Smooth muscle cell (in vitro differentiated cells): ENCODE measurements around the gene MED26. TPM values are rescaled to one million over a fixed set of nuclear protein-coding genes. Genes with fewer than 3 reads are reported as not detected.

Experiments used
- DNase-seq: peaks from one replicate; lab custom pipeline; 2025; ENCODE audit not compliant: unreplicated experiment; lab: John Stamatoyannopoulos, UW
- H2AFZ ChIP-seq: fragments of 200-600 bp; sonication (generic); 2 replicates; pipeline ENCODE4 v1.6.0; 2016; ENCODE audit warnings: antibody characterized with exemption, low read depth, mild to moderate bottlenecking
- H3F3A ChIP-seq: fragments of 200-600 bp; sonication (generic); 2 replicates; pipeline ENCODE4 v1.6.0; 2017; ENCODE audit warnings: antibody characterized with exemption, low read depth
- H3K27ac ChIP-seq: fragments of 200-600 bp; sonication (generic); 2 replicates; pipeline ENCODE4 v1.5.1; 2016; ENCODE audit warnings: low read depth, mild to moderate bottlenecking
- H3K27me3 ChIP-seq: fragments of 200-600 bp; sonication (generic); 2 replicates; pipeline ENCODE4 v1.6.1; 2016; ENCODE audit warnings: low read depth, mild to moderate bottlenecking
- H3K36me3 ChIP-seq: fragments of 200-600 bp; sonication (generic); 2 replicates; pipeline ENCODE4 v1.5.1; 2016; ENCODE audit warnings: low read depth
- H3K4me1 ChIP-seq: fragments of 200-600 bp; sonication (generic); 2 replicates; pipeline ENCODE4 v1.5.1; 2016; ENCODE audit warnings: low read depth
- H3K4me2 ChIP-seq: fragments of 200-600 bp; sonication (generic); 2 replicates; pipeline ENCODE4 v1.6.0; 2016; ENCODE audit warnings: mild to moderate bottlenecking
- H3K4me3 ChIP-seq: fragments of 200-600 bp; sonication (generic); 2 replicates; pipeline ENCODE4 v1.5.1; 2016; ENCODE audit warnings: mild to moderate bottlenecking
- H3K79me2 ChIP-seq: fragments of 200-600 bp; sonication (generic); 2 replicates; pipeline ENCODE4 v1.6.0; 2016; ENCODE audit warnings: low read depth, mild to moderate bottlenecking
- H3K9ac ChIP-seq: fragments of 200-600 bp; sonication (generic); 2 replicates; pipeline ENCODE4 v1.6.0; 2016; ENCODE audit warnings: low read depth
- H3K9me3 ChIP-seq: fragments of 200-600 bp; sonication (generic); replicated peaks from 2 replicates; pipeline ENCODE4 v1.5.1; 2016; ENCODE audit warnings: low read depth
- H4K20me1 ChIP-seq: fragments of 200-600 bp; sonication (generic); 2 replicates; pipeline ENCODE4 v1.6.0; 2016; ENCODE audit warnings: low read depth
- CTCF ChIP-seq: fragments of 200-600 bp; sonication (generic); IDR thresholded peaks from 2 replicates; pipeline ENCODE4 v1.5.1; 2017; ENCODE audit warnings: borderline replicate concordance, mild to moderate bottlenecking, antibody characterized with exemption; ENCODE audit not compliant: insufficient read depth, poor library complexity, severe bottlenecking
- WGBS: methylation state at CpG from one replicate; pipeline ENCODE4 v1.1.7; 2016; ENCODE audit warnings: low lambda C conversion rate; 5-methylcytosine and 5-hydroxymethylcytosine counted together
- polyA plus RNA-seq: library from polyadenylated mRNA; unstranded; fragments of >200 nt; fragmentation: Nextera tagmentation; extraction: Ambion mirVana; gene quantifications from 2 replicates; pipeline ENCODE4 v1.2.1, GENCODE V29; 2016
- total RNA-seq: library from RNA; depleted of rRNA; stranded (reverse); fragments of >200 nt; gene quantifications from 2 replicates; pipeline ENCODE4 v1.2.3, GENCODE V29; 2014

MED26 gene
- total and polyA plus RNA-seq, 2 experiments from 2014 or later: 6.3 to 9.6 TPM

GRCh38 chr19:16608290-16608739, 19.7 kb downstream of the MED26 start:
- Histone ChIP-seq H3K36me3 (no peaks in the 10 kb centered on the region), H3K27ac (peak overlapping the region; percentile 49), H3K4me1 (no peaks in the 10 kb centered on the region), H3K4me3 (no peak overlapping the region), H3K4me2 (peak overlapping the region; percentile 1), H3K27me3 (no peaks in the 10 kb centered on the region), H3F3A (no peaks in the 10 kb centered on the region), H4K20me1 (peaks cover 100% of the 10 kb centered on the region), H3K79me2 (peaks cover 94% of the 10 kb centered on the region), H3K9ac (no peak overlapping the region), H2AFZ (no peak overlapping the region), H3K9me3 (no peaks in the 10 kb centered on the region)
- no peak for DNase-seq
- WGBS: 31% methylated on average over 1 of the region's 1 CpG
- no peak for TF ChIP-seq CTCF

GRCh38 chr19:16607819-16608218, 20.2 kb downstream of the MED26 start:
- Histone ChIP-seq H3K36me3 (no peaks in the 10 kb centered on the region), H3K79me2 (peaks cover 94% of the 10 kb centered on the region), H2AFZ (no peak overlapping the region), H3K4me2 (no peak overlapping the region), H3K4me3 (no peak overlapping the region), H3K27ac (peak overlapping the region; percentile 49), H4K20me1 (peaks cover 100% of the 10 kb centered on the region), H3K27me3 (no peaks in the 10 kb centered on the region), H3F3A (no peaks in the 10 kb centered on the region), H3K9me3 (no peaks in the 10 kb centered on the region), H3K4me1 (no peaks in the 10 kb centered on the region), H3K9ac (no peak overlapping the region)
- WGBS: 94% methylated on average over 12 of the region's 12 CpGs
- DNase-seq: no peak
- no peak for TF ChIP-seq CTCF

- Histone ChIP-seq H3K4me2 (no peak overlapping the region), H3F3A (no peaks in the 10 kb centered on the region), H3K9me3 (no peaks in the 10 kb centered on the region), H2AFZ (no peak overlapping the region), H3K4me1 (no peaks in the 10 kb centered on the region), H4K20me1 (peaks cover 100% of the 10 kb centered on the region), H3K79me2 (peaks cover 94% of the 10 kb centered on the region), H3K4me3 (no peak overlapping the region), H3K36me3 (no peaks in the 10 kb centered on the region), H3K9ac (no peak overlapping the region), H3K27me3 (no peaks in the 10 kb centered on the region), H3K27ac (no peak overlapping the region)
- no peak for TF ChIP-seq CTCF
- no peak for DNase-seq
- WGBS: 95% methylated on average over 8 of the region's 8 CpGs
Measured at GRCh38 chr19:16605553-16605994, 22.4 kb downstream of the MED26 start.

- Histone ChIP-seq H3K36me3 (no peaks in the 10 kb centered on the region), H3K4me1 (no peaks in the 10 kb centered on the region), H3K4me3 (no peak overlapping the region), H3K27ac (no peak overlapping the region), H3K27me3 (no peaks in the 10 kb centered on the region), H3K9me3 (no peaks in the 10 kb centered on the region), H3F3A (no peaks in the 10 kb centered on the region), H2AFZ (no peak overlapping the region), H4K20me1 (peaks cover 100% of the 10 kb centered on the region), H3K9ac (no peak overlapping the region), H3K4me2 (no peak overlapping the region), H3K79me2 (peaks cover 94% of the 10 kb centered on the region)
- DNase-seq: no peak
- 95% methylated on average over 3 of the region's 3 CpGs for WGBS
- no peak for TF ChIP-seq CTCF
Measured at GRCh38 chr19:16605115-16605514, 22.9 kb downstream of the MED26 start.
